Lower lobe of right lung (tissue), 2 donors: ENCODE results near the gene COPS8. TPM values are rescaled to one million over a fixed set of nuclear protein-coding genes. Genes with fewer than 3 reads are reported as not detected.

ENCODE experiments used
- ATAC-seq, 2 donors: fragments of 200-7000 bp; cut with Tn5 transposase; one replicate each; pipeline ENCODE4 v1.9.1; 2020 to 2022; ENCODE audit warnings: mild to moderate bottlenecking in 2 of 2, moderate library complexity in 2 of 2
- DNase-seq: peaks from one replicate; pipeline ENCODE4 v3.0.0-alpha.2; 2020
- H3K27ac ChIP-seq: fragments of 200-600 bp; one replicate; pipeline ENCODE4 v1.8.0; 2022
- H3K27me3 ChIP-seq: fragments of 200-600 bp; one replicate; pipeline ENCODE4 v1.8.0; 2022; ENCODE audit warnings: low read depth
- H3K36me3 ChIP-seq: fragments of 200-600 bp; one replicate; pipeline ENCODE4 v1.8.0; 2022; ENCODE audit warnings: mild to moderate bottlenecking
- H3K4me1 ChIP-seq: fragments of 200-600 bp; one replicate; pipeline ENCODE4 v1.8.0; 2022
- H3K4me3 ChIP-seq: fragments of 200-600 bp; one replicate; pipeline ENCODE4 v1.8.0; 2022; ENCODE audit warnings: mild to moderate bottlenecking
- H3K9me3 ChIP-seq: fragments of 200-600 bp; one replicate; pipeline ENCODE4 v1.8.0; 2022
- CTCF ChIP-seq: fragments of 200-600 bp; IDR thresholded peaks from one replicate; pipeline ENCODE4 v1.8.0; 2022; ENCODE audit warnings: antibody characterized with exemption, mild to moderate bottlenecking
- intact Hi-C: fragments of 100-400 bp; cut with DNase I; formaldehyde crosslinking; loops from one replicate; pipeline ENCODE4 v1.11.0; 2022
- total RNA-seq: library from RNA; stranded (reverse); fragmentation: NEBNext Ultra II Directional; extraction: Animal tissue kit (Norgen Biotek cat#: 25700); gene quantifications from one replicate; pipeline ENCODE4 v1.2.1, GENCODE V29; 2021
- donor health status: DM: no; HTN: yes; CAD: no; lungs with severe emphysema.

Gene COPS8
- total RNA-seq, 1 donor from 2014 or later = 31.8 TPM

DNA sequence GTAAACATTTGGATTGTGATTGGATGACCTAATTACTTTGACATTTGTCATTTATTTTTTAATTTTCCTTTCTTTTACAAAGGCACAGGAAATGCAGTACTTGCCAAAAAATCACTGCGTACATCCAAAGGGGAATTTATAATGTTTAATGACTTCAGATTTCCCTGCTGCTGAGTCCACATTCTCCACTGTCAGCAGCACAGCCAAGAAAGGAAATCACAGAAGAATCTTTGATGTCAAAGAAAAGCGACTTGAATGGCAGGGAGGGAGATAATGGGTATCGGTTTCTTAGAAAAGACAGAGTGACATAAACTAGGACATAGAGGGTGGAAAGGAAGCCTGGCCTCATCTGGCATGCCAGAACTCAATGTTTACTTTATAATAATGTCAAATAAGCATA lies 41.4 kb upstream of the COPS8 start:
- ATAC-seq (no peak), DNase-seq (no peak)
- TF ChIP-seq CTCF = no peak
- intact Hi-C loops = no loop called here
- peaks cover 6% of the 10 kb centered on the region for H3K4me1 ChIP-seq
- no peak overlapping the region for H3K27ac ChIP-seq
- H3K36me3 ChIP-seq = no peaks in the 10 kb centered on the region
- H3K9me3 ChIP-seq = peaks cover 11% of the 10 kb centered on the region
- no peak overlapping the region for H3K4me3 ChIP-seq
- no peaks in the 10 kb centered on the region for H3K27me3 ChIP-seq

- ATAC-seq (no peak), DNase-seq (no peak)
- no peaks in the 10 kb centered on the region for H3K27me3 ChIP-seq
- H3K27ac ChIP-seq = no peak overlapping the region
- intact Hi-C loops = no loop called here
- peaks cover 6% of the 10 kb centered on the region for H3K4me1 ChIP-seq
- no peak for TF ChIP-seq CTCF
- no peaks in the 10 kb centered on the region for H3K36me3 ChIP-seq
- H3K9me3 ChIP-seq = peaks cover 11% of the 10 kb centered on the region
- no peak overlapping the region for H3K4me3 ChIP-seq
Observed at GRCh38 chr2:237045449-237045848, 40.2 kb upstream of the COPS8 start.

DNA sequence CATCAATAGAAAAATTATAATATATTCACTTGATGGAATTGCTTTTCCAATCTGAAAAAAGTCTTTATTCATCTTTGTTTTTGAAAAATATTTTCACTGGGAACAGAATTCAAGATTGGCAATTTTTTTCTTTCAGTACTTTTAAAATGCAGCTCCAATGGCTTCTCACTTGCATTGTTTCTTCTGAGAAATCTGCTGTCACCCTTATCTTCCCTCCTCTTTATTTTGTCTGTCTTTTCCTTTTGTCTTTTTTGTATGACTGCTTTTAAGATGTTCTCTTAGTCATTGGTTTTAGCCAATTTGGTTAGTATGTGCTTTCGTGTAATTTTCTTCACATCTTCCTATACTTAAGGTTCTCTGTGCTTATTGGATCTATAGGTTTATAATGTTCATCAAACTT lies 37.1 kb upstream of the COPS8 start:
- peaks cover 11% of the 10 kb centered on the region for H3K9me3 ChIP-seq
- no peaks in the 10 kb centered on the region for H3K27me3 ChIP-seq
- H3K4me3 ChIP-seq = no peak overlapping the region
- DNase-seq = no peak
- H3K27ac ChIP-seq = no peak overlapping the region
- TF ChIP-seq CTCF = no peak
- no peak for ATAC-seq
- intact Hi-C loops = no loop called here
- H3K36me3 ChIP-seq = no peaks in the 10 kb centered on the region
- peaks cover 6% of the 10 kb centered on the region for H3K4me1 ChIP-seq

- Histone ChIP-seq H3K27me3 (no peaks in the 10 kb centered on the region), H3K4me1 (no peaks in the 10 kb centered on the region), H3K36me3 (no peaks in the 10 kb centered on the region), H3K27ac (no peak overlapping the region), H3K9me3 (peaks cover 11% of the 10 kb centered on the region), H3K4me3 (no peak overlapping the region)
- ATAC-seq (no peak), DNase-seq (no peak)
- no peak for TF ChIP-seq CTCF
- intact Hi-C loops = no loop called here
Observed at GRCh38 chr2:237051861-237052260, 33.8 kb upstream of the COPS8 start.

DNA sequence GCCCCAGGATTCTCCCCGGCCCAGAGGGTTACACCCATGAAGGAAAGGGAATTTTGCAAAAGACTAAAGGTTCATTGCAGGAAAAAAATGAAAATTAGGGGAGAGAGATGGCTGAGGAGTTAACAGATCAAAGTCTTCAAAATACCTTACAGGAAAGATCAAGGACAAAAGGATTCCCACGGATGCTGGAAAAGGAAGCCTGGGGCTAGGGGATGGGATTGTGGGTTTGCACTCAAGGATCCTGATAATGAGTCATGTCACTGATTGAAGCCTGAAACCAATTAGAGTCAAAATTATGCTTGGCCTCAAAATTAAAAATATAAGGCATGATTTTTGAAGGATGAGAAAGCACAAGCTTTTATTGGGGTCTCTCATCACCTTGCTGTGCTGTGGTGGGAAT lies 32.6 kb upstream of the COPS8 start:
- intact Hi-C loops = no loop called here
- no peak for DNase-seq
- Histone ChIP-seq H3K36me3 (no peaks in the 10 kb centered on the region), H3K27me3 (no peaks in the 10 kb centered on the region), H3K9me3 (peaks cover 10% of the 10 kb centered on the region), H3K4me3 (no peak overlapping the region), H3K4me1 (no peaks in the 10 kb centered on the region), H3K27ac (no peak overlapping the region)
- ATAC-seq = no peak
- no peak for TF ChIP-seq CTCF
